Keratinocyte (primary cell): ENCODE measurements around the gene SPATA2.

Experiments used
- CTCF ChIP-seq, 3 experiments: IDR thresholded peaks in 1 of 3; conservative IDR thresholded peaks in 1 of 3; optimal IDR thresholded peaks in 1 of 3; 2 replicates in 2 of 3; 3 replicates in 1 of 3; pipeline versions ENCODE3 to v1.5.1; 2011; ENCODE audit warnings: low read length in 3 of 3, mild to moderate bottlenecking in 3 of 3, moderate library complexity in 2 of 3, control low read depth in 1 of 3, inconsistent platforms in 1 of 3; ENCODE audit not compliant: insufficient read depth in 2 of 3; ENCODE audit errors: extremely low read depth in 1 of 3
- EZH2 ChIP-seq: IDR thresholded peaks from one replicate; pipeline ENCODE4 v1.6.1; 2012; ENCODE audit warnings: inconsistent platforms, mild to moderate bottlenecking, low read length, moderate library complexity

- TF ChIP-seq CTCF (optimal IDR thresholded peaks at IDR 0.05 in 1 of 3, IDR thresholded peaks at IDR 0.05 in 1 of 3, conservative IDR thresholded peaks at IDR 0.05 in 1 of 3; ENCODE audit: extremely low read depth in 1 of 3, insufficient read depth in 2 of 3, low read length in 3 of 3) (no peak), EZH2 (no peak)
Measured at GRCh38 chr20:49868538-49868937, 46.8 kb downstream of the SPATA2 start.
